Measurements from ENCODE around the gene NFIA. TPM values are rescaled to one million over a fixed set of nuclear protein-coding genes. Genes with fewer than 3 reads are reported as not detected.
A peak's percentile ranks its signal among the peaks of the same experiment; 100 is the strongest.

Gene NFIA
- total and polyA plus RNA-seq, 2 donors = 7.9 to 10.3 TPM

- H3K4me3 ChIP-seq (ENCODE audit: low read length in 2 of 2) = no peak overlapping the region
- H3K36me3 ChIP-seq (ENCODE audit: control insufficient read depth in 2 of 2, insufficient read depth in 2 of 2, low read length in 1 of 2) = no peaks in the 10 kb centered on the region
- no peaks in the 10 kb centered on the region for H3K27me3 ChIP-seq (ENCODE audit: control insufficient read depth in 2 of 2, insufficient read depth in 1 of 2, low read length in 1 of 2)
- no peak overlapping the region for H3K27ac ChIP-seq (ENCODE audit: low read depth in 1 of 2, low read length in 1 of 2)
- WGBS = 90% methylated on average over 8 of the region's 8 CpGs
- H3K4me1 ChIP-seq (ENCODE audit: control insufficient read depth in 2 of 2, insufficient read depth in 2 of 2, low read length in 2 of 2) = no peaks in the 10 kb centered on the region
- no peak for DNase-seq (ENCODE audit: low read depth in 6 of 9, low spot score in 9 of 9)
- H3K9me3 ChIP-seq (ENCODE audit: control insufficient read depth in 2 of 2, insufficient read depth in 1 of 2, low read length in 1 of 2) = no peaks in the 10 kb centered on the region
Observed at GRCh38 chr1:61358770-61359455, 276.6 kb downstream of the NFIA start.

GRCh38 chr1:61361931-61362330, 279.6 kb downstream of the NFIA start:
- H3K4me3 ChIP-seq (ENCODE audit: low read length in 2 of 2) = no peak overlapping the region
- H3K4me1 ChIP-seq (ENCODE audit: control insufficient read depth in 2 of 2, insufficient read depth in 2 of 2, low read length in 2 of 2) = no peaks in the 10 kb centered on the region
- WGBS = 96% methylated on average over 2 of the region's 2 CpGs
- H3K27me3 ChIP-seq (ENCODE audit: control insufficient read depth in 2 of 2, insufficient read depth in 1 of 2, low read length in 1 of 2) = no peaks in the 10 kb centered on the region
- peak overlapping the region in 1 of 2 donors; percentile 25 for H3K27ac ChIP-seq (ENCODE audit: low read depth in 1 of 2, low read length in 1 of 2)
- H3K9me3 ChIP-seq (ENCODE audit: control insufficient read depth in 2 of 2, insufficient read depth in 1 of 2, low read length in 1 of 2) = no peaks in the 10 kb centered on the region
- no peak for DNase-seq (ENCODE audit: low read depth in 6 of 9, low spot score in 9 of 9)
- H3K36me3 ChIP-seq (ENCODE audit: control insufficient read depth in 2 of 2, insufficient read depth in 2 of 2, low read length in 1 of 2) = no peaks in the 10 kb centered on the region

- 91% methylated on average over 2 of the region's 2 CpGs for WGBS
- H3K9me3 ChIP-seq (ENCODE audit: control insufficient read depth in 2 of 2, insufficient read depth in 1 of 2, low read length in 1 of 2) = no peaks in the 10 kb centered on the region
Observed at GRCh38 chr1:61362351-61362750, 280.0 kb downstream of the NFIA start.

GRCh38 chr1:61368366-61368765, 286.0 kb downstream of the NFIA start:
- no peak overlapping the region for H3K27ac ChIP-seq (ENCODE audit: low read depth in 1 of 2, low read length in 1 of 2)
- H3K9me3 ChIP-seq (ENCODE audit: control insufficient read depth in 2 of 2, insufficient read depth in 1 of 2, low read length in 1 of 2) = no peaks in the 10 kb centered on the region
- H3K4me3 ChIP-seq (ENCODE audit: low read length in 2 of 2) = no peak overlapping the region
- no peaks in the 10 kb centered on the region for H3K27me3 ChIP-seq (ENCODE audit: control insufficient read depth in 2 of 2, insufficient read depth in 1 of 2, low read length in 1 of 2)
- no peaks in the 10 kb centered on the region for H3K36me3 ChIP-seq (ENCODE audit: control insufficient read depth in 2 of 2, insufficient read depth in 2 of 2, low read length in 1 of 2)
- DNase-seq (ENCODE audit: low read depth in 6 of 9, low spot score in 9 of 9) = no peak
- H3K4me1 ChIP-seq (ENCODE audit: control insufficient read depth in 2 of 2, insufficient read depth in 2 of 2, low read length in 2 of 2) = no peaks in the 10 kb centered on the region
- 96% methylated on average over 2 of the region's 2 CpGs for WGBS

More at GRCh38 chr1:61362351-61362750, 280.0 kb downstream of the NFIA start:
- no peak for DNase-seq (ENCODE audit: low read depth in 6 of 9, low spot score in 9 of 9)
- Histone ChIP-seq H3K36me3 (ENCODE audit: control insufficient read depth in 2 of 2, insufficient read depth in 2 of 2, low read length in 1 of 2) (no peaks in the 10 kb centered on the region), H3K27me3 (ENCODE audit: control insufficient read depth in 2 of 2, insufficient read depth in 1 of 2, low read length in 1 of 2) (no peaks in the 10 kb centered on the region), H3K4me3 (ENCODE audit: low read length in 2 of 2) (no peak overlapping the region), H3K27ac (ENCODE audit: low read depth in 1 of 2, low read length in 1 of 2) (peak overlapping the region in 1 of 2 donors; percentile 25), H3K4me1 (ENCODE audit: control insufficient read depth in 2 of 2, insufficient read depth in 2 of 2, low read length in 2 of 2) (no peaks in the 10 kb centered on the region)

GRCh38 chr1:61368876-61369275, 286.5 kb downstream of the NFIA start:
- no peaks in the 10 kb centered on the region for H3K4me1 ChIP-seq (ENCODE audit: control insufficient read depth in 2 of 2, insufficient read depth in 2 of 2, low read length in 2 of 2)
- WGBS = 96% methylated on average over 6 of the region's 6 CpGs
- H3K9me3 ChIP-seq (ENCODE audit: control insufficient read depth in 2 of 2, insufficient read depth in 1 of 2, low read length in 1 of 2) = no peaks in the 10 kb centered on the region
- no peaks in the 10 kb centered on the region for H3K36me3 ChIP-seq (ENCODE audit: control insufficient read depth in 2 of 2, insufficient read depth in 2 of 2, low read length in 1 of 2)
- no peak for DNase-seq (ENCODE audit: low read depth in 6 of 9, low spot score in 9 of 9)
- H3K27me3 ChIP-seq (ENCODE audit: control insufficient read depth in 2 of 2, insufficient read depth in 1 of 2, low read length in 1 of 2) = no peaks in the 10 kb centered on the region
- H3K4me3 ChIP-seq (ENCODE audit: low read length in 2 of 2) = no peak overlapping the region
- H3K27ac ChIP-seq (ENCODE audit: low read depth in 1 of 2, low read length in 1 of 2) = no peak overlapping the region

- 97% methylated on average over 10 of the region's 10 CpGs for WGBS
- H3K27ac ChIP-seq (ENCODE audit: low read depth in 1 of 2, low read length in 1 of 2) = no peak overlapping the region
Observed at GRCh38 chr1:61370177-61370912, 288.0 kb downstream of the NFIA start.

GRCh38 chr1:61370913-61371279, 288.5 kb downstream of the NFIA start:
- 96% methylated on average over 2 of the region's 2 CpGs for WGBS
- Histone ChIP-seq H3K4me3 (ENCODE audit: low read length in 2 of 2) (no peak overlapping the region), H3K9me3 (ENCODE audit: control insufficient read depth in 2 of 2, insufficient read depth in 1 of 2, low read length in 1 of 2) (no peaks in the 10 kb centered on the region), H3K27me3 (ENCODE audit: control insufficient read depth in 2 of 2, insufficient read depth in 1 of 2, low read length in 1 of 2) (no peaks in the 10 kb centered on the region), H3K36me3 (ENCODE audit: control insufficient read depth in 2 of 2, insufficient read depth in 2 of 2, low read length in 1 of 2) (no peaks in the 10 kb centered on the region), H3K27ac (ENCODE audit: low read depth in 1 of 2, low read length in 1 of 2) (no peak overlapping the region), H3K4me1 (ENCODE audit: control insufficient read depth in 2 of 2, insufficient read depth in 2 of 2, low read length in 2 of 2) (no peaks in the 10 kb centered on the region)
- no peak for DNase-seq (ENCODE audit: low read depth in 6 of 9, low spot score in 9 of 9)

More at GRCh38 chr1:61370177-61370912, 288.0 kb downstream of the NFIA start:
- Histone ChIP-seq H3K27me3 (ENCODE audit: control insufficient read depth in 2 of 2, insufficient read depth in 1 of 2, low read length in 1 of 2) (no peaks in the 10 kb centered on the region), H3K9me3 (ENCODE audit: control insufficient read depth in 2 of 2, insufficient read depth in 1 of 2, low read length in 1 of 2) (no peaks in the 10 kb centered on the region), H3K36me3 (ENCODE audit: control insufficient read depth in 2 of 2, insufficient read depth in 2 of 2, low read length in 1 of 2) (no peaks in the 10 kb centered on the region), H3K4me1 (ENCODE audit: control insufficient read depth in 2 of 2, insufficient read depth in 2 of 2, low read length in 2 of 2) (no peaks in the 10 kb centered on the region), H3K4me3 (ENCODE audit: low read length in 2 of 2) (no peak overlapping the region)
- DNase-seq (ENCODE audit: low read depth in 6 of 9, low spot score in 9 of 9) = no peak

GRCh38 chr1:61372944-61373343, 290.6 kb downstream of the NFIA start:
- no peak overlapping the region for H3K27ac ChIP-seq (ENCODE audit: low read depth in 1 of 2, low read length in 1 of 2)
- WGBS = 95% methylated on average over 5 of the region's 5 CpGs
- no peak for DNase-seq (ENCODE audit: low read depth in 6 of 9, low spot score in 9 of 9)
- no peak overlapping the region for H3K4me3 ChIP-seq (ENCODE audit: low read length in 2 of 2)
- no peaks in the 10 kb centered on the region for H3K36me3 ChIP-seq (ENCODE audit: control insufficient read depth in 2 of 2, insufficient read depth in 2 of 2, low read length in 1 of 2)
- H3K4me1 ChIP-seq (ENCODE audit: control insufficient read depth in 2 of 2, insufficient read depth in 2 of 2, low read length in 2 of 2) = no peaks in the 10 kb centered on the region
- no peaks in the 10 kb centered on the region for H3K9me3 ChIP-seq (ENCODE audit: control insufficient read depth in 2 of 2, insufficient read depth in 1 of 2, low read length in 1 of 2)
- no peaks in the 10 kb centered on the region for H3K27me3 ChIP-seq (ENCODE audit: control insufficient read depth in 2 of 2, insufficient read depth in 1 of 2, low read length in 1 of 2)

- Histone ChIP-seq H3K4me1 (ENCODE audit: control insufficient read depth in 2 of 2, insufficient read depth in 2 of 2, low read length in 2 of 2) (no peaks in the 10 kb centered on the region), H3K27me3 (ENCODE audit: control insufficient read depth in 2 of 2, insufficient read depth in 1 of 2, low read length in 1 of 2) (no peaks in the 10 kb centered on the region), H3K9me3 (ENCODE audit: control insufficient read depth in 2 of 2, insufficient read depth in 1 of 2, low read length in 1 of 2) (no peaks in the 10 kb centered on the region), H3K4me3 (ENCODE audit: low read length in 2 of 2) (no peak overlapping the region), H3K36me3 (ENCODE audit: control insufficient read depth in 2 of 2, insufficient read depth in 2 of 2, low read length in 1 of 2) (no peaks in the 10 kb centered on the region), H3K27ac (ENCODE audit: low read depth in 1 of 2, low read length in 1 of 2) (no peak overlapping the region)
- no peak for DNase-seq (ENCODE audit: low read depth in 6 of 9, low spot score in 9 of 9)
- 98% methylated on average over 1 of the region's 1 CpG for WGBS
Observed at GRCh38 chr1:61374156-61374555, 291.8 kb downstream of the NFIA start.

Data from thymus (tissue), 11 donors.